Hematopoietic multipotent progenitor cell treated with erythropoietin and hydrocortisone succinate and interleukin-3 and kit ligand, for 4 days (in vitro differentiated cells): ENCODE results near the gene CPEB1.
A peak's percentile ranks its signal among the peaks of the same experiment; 100 is the strongest.
"Not testable (repeated sequence)": the region's sequence is repeated elsewhere in the genome, so short reads cannot be mapped to it uniquely, and the experiment has no call there.

Experiments used
- DNase-seq: peaks from one replicate; pipeline ENCODE4 v3.0.0-alpha.2; 2015

CPEB1 gene

GRCh38 chr15:82540055-82540983 lies 106.8 kb downstream of the CPEB1 start, which contains the start of gene RPS17:
Gene RPS17, minus strand, starts transcription at chr15:82540457. Its CDS starts 29 bp downstream, at chr15:82540428.
- DNase-seq: peak; percentile 98

- peak; percentile 36 for DNase-seq
Observed at GRCh38 chr15:82539691-82540054, 107.5 kb downstream of the CPEB1 start.

GRCh38 chr15:82538961-82539690 lies 108.0 kb downstream of the CPEB1 start:
- DNase-seq: peak; percentile 45

GRCh38 chr15:82537351-82537908 lies 109.7 kb downstream of the CPEB1 start:
- DNase-seq: no peak

GRCh38 chr15:82536409-82537350 lies 110.5 kb downstream of the CPEB1 start:
- no peak for DNase-seq

- no peak for DNase-seq
Observed at GRCh38 chr15:82535566-82536408, 111.4 kb downstream of the CPEB1 start.

- not testable (repeated sequence) for DNase-seq
Observed at GRCh38 chr15:82535151-82535550, 112.0 kb downstream of the CPEB1 start.

- DNase-seq: not testable (repeated sequence)
Observed at GRCh38 chr15:82534457-82534861, 112.7 kb downstream of the CPEB1 start.

- DNase-seq: no peak
Observed at GRCh38 chr15:82533801-82534200, 113.4 kb downstream of the CPEB1 start.

GRCh38 chr15:82532991-82533481 lies 114.1 kb downstream of the CPEB1 start:
- no peak for DNase-seq

GRCh38 chr15:82532383-82532990 lies 114.7 kb downstream of the CPEB1 start:
- no peak for DNase-seq

GRCh38 chr15:82531496-82532382 lies 115.4 kb downstream of the CPEB1 start:
- no peak for DNase-seq

GRCh38 chr15:82530606-82531379 lies 116.4 kb downstream of the CPEB1 start:
- peak; percentile 77 for DNase-seq

GRCh38 chr15:82530006-82530405 lies 117.2 kb downstream of the CPEB1 start:
- DNase-seq: no peak

- not testable (repeated sequence) for DNase-seq
Observed at GRCh38 chr15:82513587-82513986, 133.6 kb downstream of the CPEB1 start.

GRCh38 chr15:82507693-82508092 lies 139.5 kb downstream of the CPEB1 start:
- DNase-seq: not testable (repeated sequence)

GRCh38 chr15:82507087-82507486 lies 140.1 kb downstream of the CPEB1 start:
- not testable (repeated sequence) for DNase-seq

- not testable (repeated sequence) for DNase-seq
Observed at GRCh38 chr15:82505842-82506241, 141.3 kb downstream of the CPEB1 start.

GRCh38 chr15:82504074-82504473 lies 143.1 kb downstream of the CPEB1 start:
- DNase-seq: not testable (repeated sequence)
